HepG2 (cell line): Measurements from ENCODE around the gene OSBPL8. TPM values are rescaled to one million over a fixed set of nuclear protein-coding genes. Genes with fewer than 3 reads are reported as not detected.

Experiments
- ATAC-seq: fragments of 200-7000 bp; cut with Tn5 transposase; 3 replicates; pipeline ENCODE4 v1.9.1; 2020; ENCODE audit warnings: mild to moderate bottlenecking, moderate library complexity
- Bru-seq: library from RNA; stranded (reverse); fragments of 400-500 nt; gene quantifications from one replicate; lab custom pipeline; 2021; lab: Mats Ljungman, UMichigan
- BruChase-seq, 2 experiments: library from RNA; stranded (reverse); fragments of 400-500 nt; gene quantifications; one replicate each; lab custom pipeline; 2021; lab: Mats Ljungman, UMichigan
- BruUV-seq: library from RNA; stranded (reverse); fragments of 400-500 nt; replicated peaks from 2 replicates; lab custom pipeline; 2021; lab: Mats Ljungman, UMichigan
- CTCF ChIA-PET: fragments of 300-600 bp; formaldehyde crosslinking; extraction: SDS; loops from one replicate; lab custom pipeline; 2021; ENCODE audit warnings: low total read pairs, inconsistent platforms, low intra/inter-chr PET ratio; lab: Yijun Ruan, JAX
- POLR2A ChIA-PET: fragments of 350-600 bp; sonication (Branson Sonifier 250); formaldehyde crosslinking; loops from one replicate; lab custom pipeline; 2020; ENCODE audit warnings: antibody characterized with exemption, inconsistent platforms; lab: Yijun Ruan, JAX
- DNase-seq: peaks from one replicate; pipeline ENCODE4 v3.0.0-alpha.2; 2015; ENCODE audit warnings: low spot score
- FAIRE-seq: peaks from 3 replicates; lab custom pipeline; 2011; peaks lifted over from hg19 to GRCh38; lab: Jason Lieb, UNC
- H2AFZ ChIP-seq: one replicate; pipeline ENCODE4 v1.6.1; 2011; ENCODE audit warnings: low read length, inconsistent platforms
- H3K27ac ChIP-seq: fragments of 300-600 bp; 3 replicates; pipeline ENCODE4 v1.8.0; 2011; ENCODE audit warnings: mixed run types, mild to moderate bottlenecking, mixed read lengths, low read length, inconsistent platforms; ENCODE audit not compliant: insufficient read depth; ENCODE audit errors: extremely low read length
- H3K27me3 ChIP-seq, 2 experiments: fragments of 200-600 bp in 1 of 2; 2 replicates in 1 of 2; 3 replicates in 1 of 2; pipeline versions ENCODE4 v1.6.0 to v1.8.0; 2011; ENCODE audit warnings: low read length in 2 of 2, mild to moderate bottlenecking in 2 of 2, moderate library complexity in 2 of 2, inconsistent platforms in 1 of 2; ENCODE audit not compliant: insufficient read depth in 2 of 2, control insufficient read depth in 1 of 2
- H3K36me3 ChIP-seq, 2 experiments: fragments of 200-600 bp in 1 of 2; replicated peaks in 1 of 2; 2 replicates in 1 of 2; 3 replicates in 1 of 2; pipeline versions ENCODE4 v1.5.1 to v1.8.0; 2011; ENCODE audit warnings: low read length in 2 of 2, inconsistent platforms in 1 of 2; ENCODE audit not compliant: insufficient read depth in 2 of 2, control insufficient read depth in 1 of 2
- H3K4me1 ChIP-seq: 2 replicates; pipeline ENCODE4 v1.5.1; 2012; ENCODE audit warnings: low read length, inconsistent platforms; ENCODE audit not compliant: insufficient read depth
- H3K4me2 ChIP-seq: 2 replicates; pipeline ENCODE4 v1.6.0; 2011; ENCODE audit warnings: low read depth, low read length, inconsistent platforms
- H3K4me3 ChIP-seq, 3 experiments: fragments of 200-600 bp in 1 of 3; sonication (generic), shearing (Covaris generic) in 1 of 3; replicated peaks in 1 of 3; 2 replicates each; pipeline ENCODE4 v1.5.1; 2011 to 2016; ENCODE audit warnings: low read length in 3 of 3, inconsistent platforms in 2 of 3, low read depth in 2 of 3, mild to moderate bottlenecking in 2 of 3, control low read depth in 1 of 3, mixed read lengths in 1 of 3; ENCODE audit not compliant: insufficient read depth in 1 of 3
- H3K79me2 ChIP-seq: one replicate; pipeline ENCODE4 v1.6.1; 2011; ENCODE audit warnings: low read length, inconsistent platforms; ENCODE audit not compliant: insufficient read depth
- H3K9ac ChIP-seq: 2 replicates; pipeline ENCODE4 v1.6.0; 2011; ENCODE audit warnings: mild to moderate bottlenecking, low read depth, low read length, inconsistent platforms; ENCODE audit not compliant: insufficient read depth
- H3K9me3 ChIP-seq: 2 replicates; pipeline ENCODE4 v1.5.1; 2012; ENCODE audit warnings: mild to moderate bottlenecking, low read length
- H4K20me1 ChIP-seq: 2 replicates; pipeline ENCODE4 v1.6.0; 2011; ENCODE audit warnings: inconsistent platforms, mild to moderate bottlenecking, low read length, moderate library complexity; ENCODE audit not compliant: insufficient read depth
- FOSL1 ChIP-seq: sonication (generic); formaldehyde crosslinking; IDR thresholded peaks from 2 replicates; pipeline ENCODE4 v1.9.0; 2021; ENCODE audit warnings: missing genetic modification reagents, borderline replicate concordance
- IKZF5 ChIP-seq: IDR thresholded peaks from 2 replicates; pipeline ENCODE4 v1.6.1; 2018; ENCODE audit warnings: missing genetic modification reagents, mild to moderate bottlenecking, missing compliant biosample characterization
- KDM6A ChIP-seq: IDR thresholded peaks from 2 replicates; pipeline ENCODE4 v1.6.1; 2016; ENCODE audit warnings: low read depth
- MYC ChIP-seq: sonication (generic); formaldehyde crosslinking; IDR thresholded peaks from 2 replicates; pipeline ENCODE4 v1.9.0; 2021; ENCODE audit warnings: missing genetic modification reagents, borderline replicate concordance
- NR2F6 ChIP-seq, 2 experiments: IDR thresholded peaks; 2 replicates each; pipeline ENCODE4 v1.6.1; 2016; ENCODE audit warnings: antibody characterized with exemption in 1 of 2, mild to moderate bottlenecking in 1 of 2
- PAX8 ChIP-seq: sonication (generic); formaldehyde crosslinking; IDR thresholded peaks from 2 replicates; pipeline ENCODE4 v1.8.0; 2022; ENCODE audit warnings: mild to moderate bottlenecking, missing genetic modification reagents, borderline replicate concordance
- POGZ ChIP-seq: sonication (generic); formaldehyde crosslinking; IDR thresholded peaks from 2 replicates; pipeline ENCODE4 v1.4.0; 2020; ENCODE audit warnings: mild to moderate bottlenecking, missing genetic modification reagents
- SMAD1 ChIP-seq: sonication (generic); formaldehyde crosslinking; IDR thresholded peaks from 2 replicates; pipeline ENCODE4 v1.4.0; 2020; ENCODE audit warnings: missing genetic modification reagents, low read depth, mild to moderate bottlenecking, borderline replicate concordance
- ZNF20 ChIP-seq: sonication (generic); formaldehyde crosslinking; IDR thresholded peaks from 2 replicates; pipeline ENCODE4 v1.4.0; 2020; ENCODE audit warnings: mild to moderate bottlenecking, moderate library complexity, missing genetic modification reagents
- ZNF3 ChIP-seq: IDR thresholded peaks from 2 replicates; pipeline ENCODE4 v1.7.0; 2017; ENCODE audit warnings: inconsistent platforms
- ZNF7 ChIP-seq: IDR thresholded peaks from 2 replicates; pipeline ENCODE4 v1.6.1; 2016; ENCODE audit warnings: missing biosample characterization, missing genetic modification reagents
- ZNF790 ChIP-seq: sonication (generic); formaldehyde crosslinking; IDR thresholded peaks from 2 replicates; pipeline ENCODE4 v1.8.0; 2022; ENCODE audit warnings: missing genetic modification reagents, mild to moderate bottlenecking, borderline replicate concordance
- WGBS: methylation state at CpG from one replicate; pipeline ENCODE4 v1.1.6; 2017; ENCODE audit warnings: low lambda C conversion rate; 5-methylcytosine and 5-hydroxymethylcytosine counted together
- in situ Hi-C: cut with HindIII; loops from 2 replicates; pipeline ENCODE4 v1.10.0; 2017; ENCODE audit warnings: low pct_unique_long_range_greater_than_20kb; ENCODE audit not compliant: extremely low pct_ligation_motif_present
- intact Hi-C: fragments of 100-400 bp; cut with micrococcal nuclease; formaldehyde crosslinking; loops from one replicate; pipeline ENCODE4 v1.10.0; 2022; ENCODE audit not compliant: unreplicated experiment
- long read RNA-seq, 2 experiments: library from RNA in 1 of 2; library from polyadenylated mRNA in 1 of 2; stranded (forward) in 1 of 2; unstranded in 1 of 2; transcript quantifications; one replicate each; pipeline ENCODE4 v2.0.0, GENCODE V29; 2019 to 2022
- polyA minus RNA-seq, 3 experiments: library from RNA; depleted of rRNA, polyadenylated mRNA; stranded (reverse); fragments of >200 nt; gene quantifications; 2 replicates each; pipeline ENCODE4 v1.2.3, GENCODE V29; 2011; ENCODE audit warnings: low replicate concordance in 1 of 3
- polyA plus RNA-seq, 8 experiments: library from polyadenylated mRNA; depleted of rRNA in 3 of 8; stranded (reverse) in 7 of 8; unstranded in 1 of 8; fragments of >200 nt; fragmentation: Illumina TruSeq in 4 of 8; extraction: Trizol in 4 of 8; gene quantifications; 2 replicates each; pipeline versions ENCODE4 v1.2.1 to v1.2.3, GENCODE V29; 2011 to 2016; ENCODE audit warnings: low read depth in 4 of 8, missing spikeins in 1 of 8, mixed read lengths in 1 of 8; ENCODE audit not compliant: insufficient read depth in 1 of 8
- total RNA-seq, 5 experiments: library from RNA; depleted of rRNA; stranded (reverse); fragments of >200 nt; fragmentation: Illumina TruSeq; extraction: Trizol; gene quantifications; 2 replicates each; pipeline ENCODE4 v1.2.3, GENCODE V29; 2016; ENCODE audit warnings: low read depth in 1 of 5
- TF ChIP-seq, protein P1 (sequence below): sonication (generic); formaldehyde crosslinking; IDR thresholded peaks from 2 replicates; pipeline ENCODE4 v1.5.0; 2020; ENCODE audit warnings: missing genetic modification reagents

The OSBPL8 gene, protein sequence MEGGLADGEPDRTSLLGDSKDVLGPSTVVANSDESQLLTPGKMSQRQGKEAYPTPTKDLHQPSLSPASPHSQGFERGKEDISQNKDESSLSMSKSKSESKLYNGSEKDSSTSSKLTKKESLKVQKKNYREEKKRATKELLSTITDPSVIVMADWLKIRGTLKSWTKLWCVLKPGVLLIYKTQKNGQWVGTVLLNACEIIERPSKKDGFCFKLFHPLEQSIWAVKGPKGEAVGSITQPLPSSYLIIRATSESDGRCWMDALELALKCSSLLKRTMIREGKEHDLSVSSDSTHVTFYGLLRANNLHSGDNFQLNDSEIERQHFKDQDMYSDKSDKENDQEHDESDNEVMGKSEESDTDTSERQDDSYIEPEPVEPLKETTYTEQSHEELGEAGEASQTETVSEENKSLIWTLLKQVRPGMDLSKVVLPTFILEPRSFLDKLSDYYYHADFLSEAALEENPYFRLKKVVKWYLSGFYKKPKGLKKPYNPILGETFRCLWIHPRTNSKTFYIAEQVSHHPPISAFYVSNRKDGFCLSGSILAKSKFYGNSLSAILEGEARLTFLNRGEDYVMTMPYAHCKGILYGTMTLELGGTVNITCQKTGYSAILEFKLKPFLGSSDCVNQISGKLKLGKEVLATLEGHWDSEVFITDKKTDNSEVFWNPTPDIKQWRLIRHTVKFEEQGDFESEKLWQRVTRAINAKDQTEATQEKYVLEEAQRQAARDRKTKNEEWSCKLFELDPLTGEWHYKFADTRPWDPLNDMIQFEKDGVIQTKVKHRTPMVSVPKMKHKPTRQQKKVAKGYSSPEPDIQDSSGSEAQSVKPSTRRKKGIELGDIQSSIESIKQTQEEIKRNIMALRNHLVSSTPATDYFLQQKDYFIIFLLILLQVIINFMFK
- total RNA-seq (2016; rRNA removed; fragmentation: Illumina TruSeq; extraction: Trizol) (33.9 and 63.9 TPM in 2 replicates), polyA plus RNA-seq (2011; rRNA removed) (8.5 and 11.0 TPM in 2 replicates), polyA minus RNA-seq (2011; rRNA and poly(A)+ RNA removed; ENCODE audit: low replicate concordance) (26.3 and 32.1 TPM in 2 replicates), Bru-seq, nascent RNA (percentile 79 among the genes with signal in this experiment), BruChase-seq, experiment 1, labeled RNA remaining after a 6-hour chase (percentile 77 among the genes with signal in this experiment), BruChase-seq, experiment 2, labeled RNA remaining after a 2-hour chase (percentile 73 among the genes with signal in this experiment)
- 1.7 and 2.8 TPM in 2 replicates for total RNA-seq (2016; cell fraction: cytosol; rRNA removed; fragmentation: Illumina TruSeq; extraction: Trizol; ENCODE audit: low read depth)
- total RNA-seq (2016; cell fraction: insoluble cytoplasmic fraction; rRNA removed; fragmentation: Illumina TruSeq; extraction: Trizol) = 35.4 and 60.8 TPM in 2 replicates
- total RNA-seq (2016; cell fraction: membrane; rRNA removed; fragmentation: Illumina TruSeq; extraction: Trizol) = 15.8 and 18.9 TPM in 2 replicates
- 38.8 and 43.9 TPM in 2 replicates for total RNA-seq (2016; cell fraction: nucleus; rRNA removed; fragmentation: Illumina TruSeq; extraction: Trizol)
- polyA plus RNA-seq (2011; cell fraction: cytosol; rRNA removed) = 7.6 and 7.8 TPM in 2 replicates
- polyA plus RNA-seq (2011; cell fraction: nucleus; rRNA removed) = 10.7 and 16.3 TPM in 2 replicates
- 12.4 and 15.4 TPM in 2 replicates for polyA plus RNA-seq (2012)
- 0.52 and 0.65 TPM in 2 replicates for polyA plus RNA-seq (2016; cell fraction: cytosol; fragmentation: Illumina TruSeq; extraction: Trizol; ENCODE audit: low read depth)
- 32.6 and 35.8 TPM in 2 replicates for polyA plus RNA-seq (2016; cell fraction: insoluble cytoplasmic fraction; fragmentation: Illumina TruSeq; extraction: Trizol; ENCODE audit: low read depth)
- 4.1 and 4.4 TPM in 2 replicates for polyA plus RNA-seq (2016; cell fraction: membrane; fragmentation: Illumina TruSeq; extraction: Trizol; ENCODE audit: low read depth)
- polyA plus RNA-seq (2016; cell fraction: nucleus; fragmentation: Illumina TruSeq; extraction: Trizol; ENCODE audit: insufficient read depth, low read depth) = 20.5 and 21.9 TPM in 2 replicates
- 30.4 and 34.6 TPM in 2 replicates for polyA minus RNA-seq (2011; cell fraction: cytosol; rRNA and poly(A)+ RNA removed)
- polyA minus RNA-seq (2011; cell fraction: nucleus; rRNA and poly(A)+ RNA removed) = 95.4 and 95.7 TPM in 2 replicates
- long read RNA-seq, experiment 1, partial matches to known transcripts = 17 of 20 reads
- long read RNA-seq, experiment 1, other reads (novel, unspliced or antisense) = 2 of 20 reads
- long read RNA-seq, experiment 2, partial matches to known transcripts = 0 of 20 reads
- long read RNA-seq, experiment 2, other reads (novel, unspliced or antisense) = 20 of 20 reads

- Histone ChIP-seq H3K79me2 (peaks cover 36% of the 10 kb centered on the region), H3K9me3 (no peaks in the 10 kb centered on the region), H2AFZ (peak within 1 kb of the TSS; percentile 76), H3K27ac (peak within 1 kb of the TSS; percentile 94), H3K4me1 (peaks cover 24% of the 10 kb centered on the region), H3K4me3 (peak within 1 kb of the TSS; percentile 82 to 100 (median 96)), H4K20me1 (no peaks in the 10 kb centered on the region), H3K36me3 (no peaks in the 10 kb centered on the region), H3K9ac (peak within 1 kb of the TSS; percentile 93), H3K27me3 (no peaks in the 10 kb centered on the region; a peak in 1 of 5 replicates), H3K4me2 (peak within 1 kb of the TSS; percentile 93)
- CTCF ChIA-PET = no interaction called here
- no TSS peak for BruUV-seq
- intact Hi-C loops (loop anchor here (2.0 to 5.0 kb wide), 2 partner anchors 27 to 203 kb away; partner anchors contain the start of gene ZDHHC17), in situ Hi-C loops (no loop called here)
- FAIRE-seq (no peak), DNase-seq (peak; percentile 89), ATAC-seq (peak; percentile 94)
- POLR2A ChIA-PET = interaction anchor here (1.2 to 2.5 kb wide), 4 partner anchors 9 to 230 kb away, joined by 3 to 12 read pairs (median 6); no protein-coding TSS in a partner anchor
- 0% methylated on average over 10 of the region's 76 CpGs for WGBS
- TF ChIP-seq ZNF790 (peak; percentile 27; the same call in 1 of the 2 replicates), ZNF7 (CRISPR knock-in tag) (no peak), POGZ (CRISPR knock-in tag) (peak; percentile 98), PAX8 (CRISPR knock-in tag) (no peak), IKZF5 (CRISPR knock-in tag) (peak; percentile 90), MYC (CRISPR knock-in tag) (peak; percentile 88; the same call in 1 of the 2 replicates), KDM6A (CRISPR knock-in tag) (peak; percentile 36; the same call in 1 of the 2 replicates), SMAD1 (CRISPR knock-in tag) (peak; percentile 68; the same call in 1 of the 2 replicates), NR2F6 (IDR thresholded peaks at IDR 0.05) (no peak), NR2F6 (CRISPR knock-in tag; IDR thresholded peaks at IDR 0.05) (peak; percentile 47; the same call in 1 of the 2 replicates), ZNF3 (CRISPR knock-in tag) (no peak), FOSL1 (CRISPR knock-in tag) (no peak), ZNF20 (peak; percentile 95)
- TF ChIP-seq, protein P1, sequence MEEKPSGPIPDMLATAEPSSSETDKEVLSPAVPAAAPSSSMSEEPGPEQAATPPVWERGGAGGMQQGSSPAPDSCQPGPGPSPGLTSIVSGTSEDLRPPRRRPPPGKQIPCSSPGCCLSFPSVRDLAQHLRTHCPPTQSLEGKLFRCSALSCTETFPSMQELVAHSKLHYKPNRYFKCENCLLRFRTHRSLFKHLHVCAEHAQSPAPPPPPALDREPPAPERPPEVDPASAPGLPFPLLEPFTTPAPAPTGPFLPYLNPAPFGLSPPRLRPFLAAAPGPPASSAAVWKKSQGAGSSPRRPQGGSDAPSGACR = 0 out of 2 replicates have a peak, but pooled peaks have one; percentile 81
These were observed at the start of gene OSBPL8 for GRCh38 chr12:76559400-76560085. OSBPL8 (minus strand) TSS chr12:76559771; CDS start chr12:76487551, 72,220 bp downstream.
